ENCODE results near the gene CNNM2.
A peak's percentile ranks its signal among the peaks of the same experiment; 100 is the strongest.

DNA sequence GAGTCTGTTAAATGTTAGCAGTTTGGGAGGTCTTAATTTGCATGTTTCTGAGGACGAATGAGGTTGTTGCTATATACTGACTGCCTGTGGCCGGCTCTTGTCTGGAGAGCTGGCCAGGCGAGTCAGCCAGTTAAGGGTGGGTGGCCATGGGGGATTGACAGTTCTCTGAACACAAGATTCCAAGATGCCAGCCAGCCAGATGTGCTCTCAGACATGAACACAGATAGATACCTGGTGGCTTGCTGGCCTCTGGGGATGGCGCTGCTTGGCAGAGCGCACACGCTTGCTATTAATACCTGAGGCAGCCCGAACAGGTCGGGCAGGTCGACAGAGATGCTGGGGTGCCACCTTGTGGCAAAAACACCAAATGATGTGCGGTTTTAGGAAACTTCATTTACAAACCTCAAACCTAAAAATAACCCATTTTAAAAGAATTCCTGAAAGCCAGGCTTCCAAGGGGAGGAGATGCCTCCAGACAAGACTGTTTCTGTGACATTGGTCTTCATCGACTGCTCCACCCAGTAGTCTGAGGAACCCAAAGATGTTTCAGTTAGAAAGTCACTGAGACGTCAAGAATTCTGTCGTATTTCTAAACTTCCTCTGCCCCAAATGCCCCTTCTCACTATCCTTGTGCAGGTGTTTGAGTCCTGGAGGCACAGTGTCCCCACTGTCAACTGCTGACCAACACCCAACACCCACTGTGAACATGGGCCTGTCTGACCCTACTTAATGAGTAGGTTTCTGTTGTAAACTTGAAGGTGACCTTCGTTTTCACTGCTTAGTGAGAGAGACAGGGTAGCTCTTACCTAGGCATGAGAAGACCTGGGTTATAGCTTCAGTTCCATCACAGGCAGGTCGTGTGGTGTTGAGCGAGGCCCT is 151.6 kb downstream of the CNNM2 start:
- TF ChIP-seq, protein P1, sequence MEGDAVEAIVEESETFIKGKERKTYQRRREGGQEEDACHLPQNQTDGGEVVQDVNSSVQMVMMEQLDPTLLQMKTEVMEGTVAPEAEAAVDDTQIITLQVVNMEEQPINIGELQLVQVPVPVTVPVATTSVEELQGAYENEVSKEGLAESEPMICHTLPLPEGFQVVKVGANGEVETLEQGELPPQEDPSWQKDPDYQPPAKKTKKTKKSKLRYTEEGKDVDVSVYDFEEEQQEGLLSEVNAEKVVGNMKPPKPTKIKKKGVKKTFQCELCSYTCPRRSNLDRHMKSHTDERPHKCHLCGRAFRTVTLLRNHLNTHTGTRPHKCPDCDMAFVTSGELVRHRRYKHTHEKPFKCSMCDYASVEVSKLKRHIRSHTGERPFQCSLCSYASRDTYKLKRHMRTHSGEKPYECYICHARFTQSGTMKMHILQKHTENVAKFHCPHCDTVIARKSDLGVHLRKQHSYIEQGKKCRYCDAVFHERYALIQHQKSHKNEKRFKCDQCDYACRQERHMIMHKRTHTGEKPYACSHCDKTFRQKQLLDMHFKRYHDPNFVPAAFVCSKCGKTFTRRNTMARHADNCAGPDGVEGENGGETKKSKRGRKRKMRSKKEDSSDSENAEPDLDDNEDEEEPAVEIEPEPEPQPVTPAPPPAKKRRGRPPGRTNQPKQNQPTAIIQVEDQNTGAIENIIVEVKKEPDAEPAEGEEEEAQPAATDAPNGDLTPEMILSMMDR (IDR thresholded peaks at IDR 0.05; ENCODE audit: low read length), result peak; percentile 57
- no peak for TF ChIP-seq EZH2 (IDR thresholded peaks at IDR 0.05; ENCODE audit: borderline replicate concordance, low read length)
